K562 (cell line): ENCODE measurements around the gene TFF2. TPM values are rescaled to one million over a fixed set of nuclear protein-coding genes. Genes with fewer than 3 reads are reported as not detected.

Experiments
- ATAC-seq: fragments of 200-7000 bp; cut with Tn5 transposase; 3 replicates; pipeline ENCODE4 v1.9.1; 2020; ENCODE audit warnings: moderate library complexity
- BruUV-seq: library from RNA; stranded (reverse); fragments of 400-500 nt; replicated peaks from 2 replicates; lab custom pipeline; 2021; lab: Mats Ljungman, UMichigan
- CTCF ChIA-PET: fragments of 300-600 bp; formaldehyde crosslinking; extraction: SDS; loops from one replicate; lab custom pipeline; 2021; ENCODE audit warnings: low intra/inter-chr PET ratio; lab: Yijun Ruan, JAX
- POLR2A ChIA-PET: fragments of 300-600, 350-650 bp; sonication (Branson Sonifier 250); formaldehyde crosslinking; extraction: SDS; loops from one replicate; lab custom pipeline; 2021; ENCODE audit warnings: antibody characterized with exemption, inconsistent platforms; lab: Yijun Ruan, JAX
- DNase-seq, 4 experiments: peaks; one replicate each; pipeline versions ENCODE4 v3.0.0 to v3.0.0-alpha.2; 2011 to 2018; ENCODE audit warnings: low spot score in 3 of 4, mixed read lengths in 3 of 4; ENCODE audit errors: extremely low read depth in 1 of 4
- FAIRE-seq: peaks from 2 replicates; lab custom pipeline; 2011; peaks lifted over from hg19 to GRCh38; lab: Jason Lieb, UNC
- H2AFZ ChIP-seq: 2 replicates; pipeline ENCODE4 v1.6.0; 2011; ENCODE audit warnings: low read depth, low read length, control low read depth, inconsistent platforms
- H3K27ac ChIP-seq: fragments of 200-600 bp; 3 replicates; pipeline ENCODE4 v1.8.0; 2011; ENCODE audit warnings: low read depth, mild to moderate bottlenecking, control low read depth, inconsistent platforms, low read length, moderate library complexity, mixed read lengths; ENCODE audit errors: extremely low read depth
- H3K27me3 ChIP-seq, 2 experiments: fragments of 300-600 bp in 1 of 2; 2 replicates in 1 of 2; 3 replicates in 1 of 2; pipeline versions ENCODE4 v1.6.0 to v1.8.0; 2011; ENCODE audit warnings: inconsistent platforms in 2 of 2, low read length in 2 of 2, mild to moderate bottlenecking in 1 of 2, mixed read lengths in 1 of 2, moderate library complexity in 1 of 2; ENCODE audit not compliant: control insufficient read depth in 2 of 2, insufficient read depth in 2 of 2
- H3K36me3 ChIP-seq: fragments of 300-600 bp; 3 replicates; pipeline ENCODE4 v1.8.0; 2011; ENCODE audit warnings: mild to moderate bottlenecking, low read length, inconsistent platforms; ENCODE audit not compliant: control insufficient read depth, insufficient read depth
- H3K4me1 ChIP-seq, 2 experiments: fragments of 200-600 bp in 1 of 2; replicated peaks in 1 of 2; 2 replicates in 1 of 2; 3 replicates in 1 of 2; pipeline versions ENCODE4 v1.5.1 to v1.8.0; 2011; ENCODE audit warnings: inconsistent platforms in 2 of 2, low read length in 2 of 2, mild to moderate bottlenecking in 1 of 2, mixed read lengths in 1 of 2, moderate library complexity in 1 of 2; ENCODE audit not compliant: control insufficient read depth in 2 of 2, insufficient read depth in 2 of 2
- H3K4me2 ChIP-seq: 2 replicates; pipeline ENCODE4 v1.6.1; 2011; ENCODE audit warnings: low read length, control low read depth, inconsistent platforms, mixed read lengths; ENCODE audit not compliant: insufficient read depth
- H3K4me3 ChIP-seq: fragments of 200-600 bp; sonication (generic), shearing (Covaris generic); 2 replicates; pipeline ENCODE4 v1.5.1; 2016; ENCODE audit warnings: control low read depth, inconsistent platforms
- H3K79me2 ChIP-seq: fragments of 200-600 bp; 3 replicates; pipeline ENCODE4 v1.8.0; 2011; ENCODE audit warnings: low read length, inconsistent platforms; ENCODE audit not compliant: control insufficient read depth, insufficient read depth
- H3K9ac ChIP-seq, 2 experiments: 2 replicates each; pipeline versions ENCODE4 v1.6.0 to v1.6.1; 2011; ENCODE audit warnings: low read depth in 2 of 2, low read length in 2 of 2, control low read depth in 1 of 2, inconsistent platforms in 1 of 2, mild to moderate bottlenecking in 1 of 2, mixed read lengths in 1 of 2; ENCODE audit not compliant: insufficient read depth in 1 of 2
- H3K9me1 ChIP-seq: one replicate; pipeline ENCODE4 v1.6.0; 2011; ENCODE audit warnings: inconsistent platforms, mild to moderate bottlenecking, low read length, moderate library complexity; ENCODE audit not compliant: control insufficient read depth, insufficient read depth
- H3K9me3 ChIP-seq: replicated peaks from 2 replicates; pipeline ENCODE4 v1.5.1; 2011; ENCODE audit warnings: low read depth, low read length, inconsistent platforms; ENCODE audit not compliant: control insufficient read depth, insufficient read depth
- H4K20me1 ChIP-seq: replicated peaks from 2 replicates; pipeline ENCODE4 v1.6.1; 2011; ENCODE audit warnings: low read length, inconsistent platforms, mixed read lengths; ENCODE audit not compliant: control insufficient read depth, insufficient read depth
- KLF16 ChIP-seq: IDR thresholded peaks from 2 replicates; pipeline ENCODE4 v1.6.1; 2016; ENCODE audit warnings: antibody characterized with exemption
- SLC30A9 ChIP-seq: fragments of 250-450 bp; sonication (Bioruptor Pico); IDR thresholded peaks from 2 replicates; pipeline ENCODE4 v1.8.0; 2022; ENCODE audit warnings: mild to moderate bottlenecking, moderate library complexity
- SMARCC2 ChIP-seq: fragments of 450-650 bp; IDR thresholded peaks from 2 replicates; pipeline ENCODE4 v1.6.1; 2017; ENCODE audit warnings: antibody characterized with exemption, moderate library complexity, mild to moderate bottlenecking, low read depth
- TAL1 ChIP-seq: fragments of 450-650 bp; IDR thresholded peaks from 2 replicates; pipeline ENCODE4 v1.6.1; 2016; ENCODE audit warnings: mild to moderate bottlenecking
- WGBS: fragments of 100-300 bp; shearing (Covaris generic); methylation state at CpG from one replicate; pipeline ENCODE4 v1.1.6; 2016; ENCODE audit warnings: low coverage, mixed read lengths; ENCODE audit not compliant: insufficient coverage; ENCODE audit errors: missing lambda C conversion rate; 5-methylcytosine and 5-hydroxymethylcytosine counted together
- in situ Hi-C: fragments of 300-500 bp; cut with MboI; formaldehyde crosslinking; loops from 4 replicates; pipeline ENCODE4 v1.15.0; 2018; ENCODE audit warnings: inconsistent platforms, mixed read lengths
- intact Hi-C: fragments of 100-400 bp; cut with micrococcal nuclease; formaldehyde crosslinking; loops from 2 replicates; pipeline ENCODE4 v1.14.2; 2022
- polyA plus RNA-seq, 8 experiments: library from polyadenylated mRNA; depleted of rRNA in 4 of 8; stranded (reverse) in 5 of 8; unstranded in 3 of 8; fragments of >200 nt; fragmentation: Nextera tagmentation in 2 of 8; fragmentation: Illumina TruSeq in 1 of 8; extraction: Ambion mirVana in 2 of 8; extraction: Trizol in 1 of 8; gene quantifications; 2 replicates each; pipeline versions ENCODE4 v1.2.1 to v1.2.3, GENCODE V29; 2011 to 2014; ENCODE audit warnings: inconsistent platforms in 1 of 8, missing spikeins in 1 of 8
- total RNA-seq, 7 experiments: library from RNA; depleted of rRNA in 6 of 7; stranded (reverse); fragments of >200 nt in 6 of 7; fragmentation: Illumina TruSeq in 2 of 7; extraction: Trizol in 2 of 7; gene quantifications; 2 replicates each; pipeline versions ENCODE4 v1.2.1 to v1.2.3, GENCODE V29; 2011 to 2021; ENCODE audit warnings: low replicate concordance in 1 of 7
- TF ChIP-seq, protein P1 (sequence below), 2 experiments: fragments of 200-800 bp in 1 of 2; sonication (Bioruptor generic) in 1 of 2; sonication (generic) in 1 of 2; formaldehyde crosslinking in 1 of 2; IDR thresholded peaks in 1 of 2; conservative IDR thresholded peaks in 1 of 2; 2 replicates each; pipeline versions ENCODE4 v1.5.0 to v1.6.1; 2016 to 2020; ENCODE audit warnings: missing compliant biosample characterization in 1 of 2, missing genetic modification characterization in 1 of 2, missing genetic modification reagents in 1 of 2

The TFF2 gene
- total and polyA plus RNA-seq, 9 of the 15 experiments (the other 6 are each of a cell fraction or from before 2014, with no cell fraction given), result not detected

DNA sequence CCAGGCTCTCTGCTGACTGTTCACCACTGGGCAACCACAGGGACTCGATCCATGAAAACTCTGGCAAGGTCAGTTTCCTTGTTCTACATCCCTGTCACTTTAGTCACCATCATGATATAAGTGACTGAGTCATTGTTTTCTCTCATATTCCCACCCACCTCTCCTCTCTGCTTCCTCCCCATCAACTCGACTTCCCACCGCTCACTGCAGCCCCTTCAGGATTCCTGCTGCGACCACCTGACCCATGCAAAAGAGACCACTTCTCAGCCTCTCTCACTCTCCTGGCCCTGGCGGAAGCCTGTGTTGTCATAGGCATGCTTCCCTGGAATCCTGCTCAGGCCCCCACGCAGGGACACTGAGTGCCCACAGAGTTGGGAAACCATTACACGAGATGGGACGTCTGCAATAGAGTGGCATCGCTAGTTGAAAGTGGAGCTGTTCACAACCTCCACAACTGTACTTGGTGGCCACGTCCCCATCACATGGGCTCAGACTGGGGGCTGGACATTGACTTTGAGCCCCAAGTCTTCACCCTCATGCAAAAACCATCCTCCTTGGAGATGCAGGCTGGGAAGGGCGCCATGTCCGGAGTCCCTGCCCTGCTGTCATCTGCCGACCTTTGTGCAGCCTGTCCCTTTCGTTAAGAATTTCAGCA is 1.8 kb upstream of the TFF2 start:
- TF ChIP-seq SMARCC2, result no peak
- TF ChIP-seq SLC30A9 (CRISPR knock-in tag), result no peak
- no peak for TF ChIP-seq TAL1
- TF ChIP-seq KLF16, result no peak
- TF ChIP-seq, protein P1, sequence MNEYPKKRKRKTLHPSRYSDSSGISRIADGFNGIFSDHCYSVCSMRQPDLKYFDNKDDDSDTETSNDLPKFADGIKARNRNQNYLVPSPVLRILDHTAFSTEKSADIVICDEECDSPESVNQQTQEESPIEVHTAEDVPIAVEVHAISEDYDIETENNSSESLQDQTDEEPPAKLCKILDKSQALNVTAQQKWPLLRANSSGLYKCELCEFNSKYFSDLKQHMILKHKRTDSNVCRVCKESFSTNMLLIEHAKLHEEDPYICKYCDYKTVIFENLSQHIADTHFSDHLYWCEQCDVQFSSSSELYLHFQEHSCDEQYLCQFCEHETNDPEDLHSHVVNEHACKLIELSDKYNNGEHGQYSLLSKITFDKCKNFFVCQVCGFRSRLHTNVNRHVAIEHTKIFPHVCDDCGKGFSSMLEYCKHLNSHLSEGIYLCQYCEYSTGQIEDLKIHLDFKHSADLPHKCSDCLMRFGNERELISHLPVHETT (CRISPR knock-in tag; conservative IDR thresholded peaks at IDR 0.05 in 1 of 2, IDR thresholded peaks at IDR 0.05 in 1 of 2), result no peak
- under 1% methylated on average over 14 of the region's 14 CpGs for WGBS
- in situ Hi-C loops (no loop called here), intact Hi-C loops (no loop called here)
- Histone ChIP-seq H3K27me3 (peaks cover 14 to 52% of the 10 kb centered on the region in 2 experiments), H3K36me3 (no peaks in the 10 kb centered on the region), H3K4me1 (peaks cover 0 to 1% of the 10 kb centered on the region in 2 experiments; a peak in 1 of 5 replicates), H3K4me3 (no peak overlapping the region), H4K20me1 (no peaks in the 10 kb centered on the region; the same call in 1 of the 2 replicates), H3K27ac (no peak overlapping the region), H3K9me3 (0 out of 2 replicates have a peak, but pooled peaks cover 2% of the 10 kb centered on the region), H2AFZ (no peak overlapping the region), H3K9me1 (no peaks in the 10 kb centered on the region), H3K4me2 (no peak overlapping the region), H3K79me2 (no peaks in the 10 kb centered on the region), H3K9ac (no peak overlapping the region)
- peak; percentile 42 for FAIRE-seq
- ChIA-PET CTCF (no interaction called here), POLR2A (no interaction called here)
- no TSS peak for BruUV-seq
- ATAC-seq, result no peak
- DNase-seq, result no peak
